GM12878 (cell line): ENCODE data around the gene RAPGEF4.

Experiments
- ELK1 ChIP-seq: IDR thresholded peaks from 2 replicates; pipeline ENCODE4 v1.6.1; 2012; ENCODE audit warnings: low read depth, low read length, improper control_type of control experiment
- GATAD2B ChIP-seq: fragments of 450-650 bp; conservative IDR thresholded peaks from 2 replicates; pipeline ENCODE4 v1.6.1; 2017; ENCODE audit warnings: low read depth, mild to moderate bottlenecking, moderate library complexity
- NFIC ChIP-seq: IDR thresholded peaks from 2 replicates; pipeline ENCODE4 v1.6.1; 2012; ENCODE audit warnings: low read depth, mild to moderate bottlenecking, inconsistent platforms, low read length, moderate library complexity
- NR2C2 ChIP-seq: IDR thresholded peaks from 2 replicates; pipeline ENCODE4 v1.6.1; 2011; ENCODE audit warnings: borderline replicate concordance, low read depth; ENCODE audit not compliant: control insufficient read depth, insufficient read length
- REST ChIP-seq: IDR thresholded peaks from 2 replicates; pipeline ENCODE4 v1.6.1; 2012; ENCODE audit warnings: mild to moderate bottlenecking, low read depth, low read length
- ZNF207 ChIP-seq: fragments of 450-650 bp; IDR thresholded peaks from 2 replicates; pipeline ENCODE4 v1.6.1; 2014; ENCODE audit warnings: antibody characterized with exemption, mild to moderate bottlenecking, borderline replicate concordance
- TF ChIP-seq, protein P1 (sequence below), 3 experiments: IDR thresholded peaks in 2 of 3; conservative IDR thresholded peaks in 1 of 3; 2 replicates each; pipeline ENCODE4 v1.5.1; 2011; ENCODE audit warnings: low read depth in 3 of 3, low read length in 3 of 3, mild to moderate bottlenecking in 3 of 3, control low read depth in 2 of 3, moderate library complexity in 2 of 3, inconsistent platforms in 1 of 3, mixed read lengths in 1 of 3; ENCODE audit not compliant: control insufficient read depth in 2 of 3, insufficient read depth in 1 of 3; ENCODE audit errors: extremely low read depth in 1 of 3
- TF ChIP-seq, protein P2 (sequence below): IDR thresholded peaks from 2 replicates; pipeline ENCODE4 v1.6.1; 2011; ENCODE audit warnings: low read depth, mild to moderate bottlenecking, low read length, moderate library complexity, borderline replicate concordance; ENCODE audit errors: extremely low read depth
- TF ChIP-seq, protein P3 (sequence below): fragments of 450-650 bp; IDR thresholded peaks from 2 replicates; pipeline ENCODE4 v1.6.1; 2017; ENCODE audit warnings: mild to moderate bottlenecking
- TF ChIP-seq, protein P4 (sequence below): fragments of 450-650 bp; IDR thresholded peaks from 2 replicates; pipeline ENCODE4 v1.6.1; 2016; ENCODE audit warnings: mild to moderate bottlenecking

GRCh38 chr2:172742931-172743540 is 7.4 kb downstream of the RAPGEF4 start:
- TF ChIP-seq, protein P1, sequence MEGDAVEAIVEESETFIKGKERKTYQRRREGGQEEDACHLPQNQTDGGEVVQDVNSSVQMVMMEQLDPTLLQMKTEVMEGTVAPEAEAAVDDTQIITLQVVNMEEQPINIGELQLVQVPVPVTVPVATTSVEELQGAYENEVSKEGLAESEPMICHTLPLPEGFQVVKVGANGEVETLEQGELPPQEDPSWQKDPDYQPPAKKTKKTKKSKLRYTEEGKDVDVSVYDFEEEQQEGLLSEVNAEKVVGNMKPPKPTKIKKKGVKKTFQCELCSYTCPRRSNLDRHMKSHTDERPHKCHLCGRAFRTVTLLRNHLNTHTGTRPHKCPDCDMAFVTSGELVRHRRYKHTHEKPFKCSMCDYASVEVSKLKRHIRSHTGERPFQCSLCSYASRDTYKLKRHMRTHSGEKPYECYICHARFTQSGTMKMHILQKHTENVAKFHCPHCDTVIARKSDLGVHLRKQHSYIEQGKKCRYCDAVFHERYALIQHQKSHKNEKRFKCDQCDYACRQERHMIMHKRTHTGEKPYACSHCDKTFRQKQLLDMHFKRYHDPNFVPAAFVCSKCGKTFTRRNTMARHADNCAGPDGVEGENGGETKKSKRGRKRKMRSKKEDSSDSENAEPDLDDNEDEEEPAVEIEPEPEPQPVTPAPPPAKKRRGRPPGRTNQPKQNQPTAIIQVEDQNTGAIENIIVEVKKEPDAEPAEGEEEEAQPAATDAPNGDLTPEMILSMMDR (IDR thresholded peaks at IDR 0.05 in 2 of 3, conservative IDR thresholded peaks at IDR 0.05 in 1 of 3; ENCODE audit: control insufficient read depth in 2 of 3, extremely low read depth in 1 of 3, insufficient read depth in 1 of 3, low read depth in 3 of 3, low read length in 3 of 3) = no peak
- TF ChIP-seq GATAD2B = no peak
- no peak for TF ChIP-seq ZNF207
- TF ChIP-seq, protein P2, sequence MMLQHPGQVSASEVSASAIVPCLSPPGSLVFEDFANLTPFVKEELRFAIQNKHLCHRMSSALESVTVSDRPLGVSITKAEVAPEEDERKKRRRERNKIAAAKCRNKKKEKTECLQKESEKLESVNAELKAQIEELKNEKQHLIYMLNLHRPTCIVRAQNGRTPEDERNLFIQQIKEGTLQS = no peak
- TF ChIP-seq REST = no peak
- no peak for TF ChIP-seq NR2C2
- TF ChIP-seq NFIC = no peak
- TF ChIP-seq, protein P3, sequence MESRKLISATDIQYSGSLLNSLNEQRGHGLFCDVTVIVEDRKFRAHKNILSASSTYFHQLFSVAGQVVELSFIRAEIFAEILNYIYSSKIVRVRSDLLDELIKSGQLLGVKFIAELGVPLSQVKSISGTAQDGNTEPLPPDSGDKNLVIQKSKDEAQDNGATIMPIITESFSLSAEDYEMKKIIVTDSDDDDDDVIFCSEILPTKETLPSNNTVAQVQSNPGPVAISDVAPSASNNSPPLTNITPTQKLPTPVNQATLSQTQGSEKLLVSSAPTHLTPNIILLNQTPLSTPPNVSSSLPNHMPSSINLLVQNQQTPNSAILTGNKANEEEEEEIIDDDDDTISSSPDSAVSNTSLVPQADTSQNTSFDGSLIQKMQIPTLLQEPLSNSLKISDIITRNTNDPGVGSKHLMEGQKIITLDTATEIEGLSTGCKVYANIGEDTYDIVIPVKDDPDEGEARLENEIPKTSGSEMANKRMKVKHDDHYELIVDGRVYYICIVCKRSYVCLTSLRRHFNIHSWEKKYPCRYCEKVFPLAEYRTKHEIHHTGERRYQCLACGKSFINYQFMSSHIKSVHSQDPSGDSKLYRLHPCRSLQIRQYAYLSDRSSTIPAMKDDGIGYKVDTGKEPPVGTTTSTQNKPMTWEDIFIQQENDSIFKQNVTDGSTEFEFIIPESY = no peak
- TF ChIP-seq ELK1 = no peak
- TF ChIP-seq, protein P4, sequence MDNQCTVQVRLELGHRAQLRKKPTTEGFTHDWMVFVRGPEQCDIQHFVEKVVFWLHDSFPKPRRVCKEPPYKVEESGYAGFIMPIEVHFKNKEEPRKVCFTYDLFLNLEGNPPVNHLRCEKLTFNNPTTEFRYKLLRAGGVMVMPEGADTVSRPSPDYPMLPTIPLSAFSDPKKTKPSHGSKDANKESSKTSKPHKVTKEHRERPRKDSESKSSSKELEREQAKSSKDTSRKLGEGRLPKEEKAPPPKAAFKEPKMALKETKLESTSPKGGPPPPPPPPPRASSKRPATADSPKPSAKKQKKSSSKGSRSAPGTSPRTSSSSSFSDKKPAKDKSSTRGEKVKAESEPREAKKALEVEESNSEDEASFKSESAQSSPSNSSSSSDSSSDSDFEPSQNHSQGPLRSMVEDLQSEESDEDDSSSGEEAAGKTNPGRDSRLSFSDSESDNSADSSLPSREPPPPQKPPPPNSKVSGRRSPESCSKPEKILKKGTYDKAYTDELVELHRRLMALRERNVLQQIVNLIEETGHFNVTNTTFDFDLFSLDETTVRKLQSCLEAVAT = no peak
